HEK293 (cell line): ENCODE data around the gene TMEM88.

Source experiments
- CTCF ChIP-seq: fragments of 450-650 bp; formaldehyde crosslinking; IDR thresholded peaks from 2 replicates; pipeline ENCODE4 v1.5.1; 2016; ENCODE audit warnings: missing biosample characterization, missing genetic modification characterization
- PATZ1 ChIP-seq: fragments of 450-650 bp; formaldehyde crosslinking; IDR thresholded peaks from 2 replicates; pipeline ENCODE4 v1.5.1; 2016; ENCODE audit warnings: missing biosample characterization, missing genetic modification characterization
- YY1 ChIP-seq: fragments of 450-650 bp; formaldehyde crosslinking; IDR thresholded peaks from 2 replicates; pipeline ENCODE4 v1.5.1; 2018; ENCODE audit warnings: missing biosample characterization, missing genetic modification characterization
- ZBTB1 ChIP-seq: fragments of 450-650 bp; formaldehyde crosslinking; IDR thresholded peaks from 2 replicates; pipeline ENCODE4 v1.5.1; 2016; ENCODE audit warnings: missing biosample characterization, missing genetic modification characterization
- ZBTB20 ChIP-seq: fragments of 450-650 bp; formaldehyde crosslinking; IDR thresholded peaks from 2 replicates; pipeline ENCODE4 v1.5.1; 2016; ENCODE audit warnings: missing biosample characterization, missing genetic modification characterization
- ZBTB26 ChIP-seq: fragments of 450-650 bp; formaldehyde crosslinking; optimal IDR thresholded peaks from 2 replicates; pipeline ENCODE3; 2016; ENCODE audit warnings: missing biosample characterization, mild to moderate bottlenecking, missing genetic modification characterization
- ZNF133 ChIP-seq: fragments of 450-650 bp; formaldehyde crosslinking; IDR thresholded peaks from 2 replicates; pipeline ENCODE4 v1.5.1; 2016; ENCODE audit warnings: missing biosample characterization, missing genetic modification characterization
- ZNF138 ChIP-seq: fragments of 450-650 bp; formaldehyde crosslinking; IDR thresholded peaks from 2 replicates; pipeline ENCODE4 v1.5.1; 2016; ENCODE audit warnings: missing biosample characterization, missing genetic modification characterization, borderline replicate concordance
- ZNF274 ChIP-seq, 2 experiments: fragments of 200-500 bp in 1 of 2; fragments of 450-650 bp in 1 of 2; sonication (Bioruptor generic) in 1 of 2; formaldehyde crosslinking in 1 of 2; IDR thresholded peaks; 2 replicates each; pipeline versions ENCODE4 v1.5.1 to v1.6.1; 2014 to 2016; ENCODE audit warnings: borderline replicate concordance in 1 of 2, inconsistent platforms in 1 of 2, low read length in 1 of 2, missing biosample characterization in 1 of 2, missing genetic modification characterization in 1 of 2
- ZNF404 ChIP-seq: fragments of 450-650 bp; formaldehyde crosslinking; IDR thresholded peaks from 2 replicates; pipeline ENCODE4 v1.5.1; 2017; ENCODE audit warnings: missing biosample characterization, missing genetic modification characterization
- ZNF549 ChIP-seq: fragments of 450-650 bp; IDR thresholded peaks from 2 replicates; pipeline ENCODE4 v1.5.1; 2018; ENCODE audit warnings: missing biosample characterization, missing genetic modification characterization, mild to moderate bottlenecking, inconsistent platforms, moderate library complexity
- ZNF610 ChIP-seq: fragments of 450-650 bp; formaldehyde crosslinking; IDR thresholded peaks from 2 replicates; pipeline ENCODE4 v1.5.1; 2016; ENCODE audit warnings: missing biosample characterization, missing genetic modification characterization, borderline replicate concordance
- ZNF670 ChIP-seq: fragments of 450-650 bp; formaldehyde crosslinking; IDR thresholded peaks from 2 replicates; pipeline ENCODE4 v1.5.1; 2016; ENCODE audit warnings: missing biosample characterization, missing genetic modification characterization, low read depth
- ZSCAN18 ChIP-seq: fragments of 450-650 bp; formaldehyde crosslinking; IDR thresholded peaks from 2 replicates; pipeline ENCODE4 v1.5.1; 2016; ENCODE audit warnings: missing biosample characterization, missing genetic modification characterization

- TF ChIP-seq ZBTB1 (tag by site-specific recombination) (no peak), PATZ1 (no peak), CTCF (tag by site-specific recombination) (no peak), ZNF549 (no peak), ZSCAN18 (tag by site-specific recombination) (no peak), ZNF610 (tag by site-specific recombination) (no peak), ZNF138 (tag by site-specific recombination) (no peak), ZBTB26 (tag by site-specific recombination) (no peak), YY1 (tag by site-specific recombination) (no peak), ZBTB20 (tag by site-specific recombination) (no peak), ZNF404 (no peak), ZNF670 (tag by site-specific recombination) (no peak), ZNF274 (IDR thresholded peaks at IDR 0.05; ENCODE audit: low read length) (no peak), ZNF274 (tag by site-specific recombination; IDR thresholded peaks at IDR 0.05; ENCODE audit: borderline replicate concordance) (no peak), ZNF133 (tag by site-specific recombination) (no peak)
Measured at GRCh38 chr17:7903154-7904103, 48.6 kb downstream of the TMEM88 start.
